Astrocyte (in vitro differentiated cells and primary cell): ENCODE data around the gene SOCS6.

Experiments used
- CTCF ChIP-seq: IDR thresholded peaks from 2 replicates; pipeline ENCODE4 v1.5.1; 2011; ENCODE audit warnings: low read depth, mild to moderate bottlenecking, inconsistent platforms, low read length, moderate library complexity; ENCODE audit not compliant: insufficient read depth
- EZH2 ChIP-seq: IDR thresholded peaks from 2 replicates; pipeline ENCODE4 v1.6.1; 2012; ENCODE audit warnings: mild to moderate bottlenecking, low read length, inconsistent platforms; ENCODE audit not compliant: insufficient read depth

DNA sequence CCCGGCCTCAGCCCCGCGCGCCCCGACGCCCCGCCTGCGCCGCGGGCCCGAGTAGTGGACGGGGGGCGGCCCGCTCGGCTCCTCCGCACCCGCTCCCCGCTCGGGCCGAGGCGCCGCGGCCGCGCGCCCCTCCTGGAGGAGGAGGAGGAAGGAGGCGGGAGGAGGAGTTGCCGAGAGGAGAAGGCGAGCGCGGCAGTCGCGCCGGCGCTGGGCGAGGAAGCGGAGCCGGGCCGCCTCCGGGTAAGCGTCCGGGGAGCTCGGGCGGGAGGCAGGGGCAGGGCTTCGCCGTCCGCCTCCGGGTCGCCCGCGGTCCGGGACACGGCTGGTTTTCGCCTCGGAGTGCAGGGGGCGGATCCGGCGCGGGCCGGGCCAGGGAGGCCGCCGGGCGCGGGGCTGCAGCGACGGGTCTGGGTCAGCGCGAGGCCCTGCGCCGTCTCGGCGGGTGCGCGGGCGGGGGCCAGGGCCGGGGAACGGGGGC is at the start of gene SOCS6:
- TF ChIP-seq CTCF (no peak), EZH2 (no peak)
